Measurements from ENCODE around the gene TRRAP.

The TRRAP gene

DNA sequence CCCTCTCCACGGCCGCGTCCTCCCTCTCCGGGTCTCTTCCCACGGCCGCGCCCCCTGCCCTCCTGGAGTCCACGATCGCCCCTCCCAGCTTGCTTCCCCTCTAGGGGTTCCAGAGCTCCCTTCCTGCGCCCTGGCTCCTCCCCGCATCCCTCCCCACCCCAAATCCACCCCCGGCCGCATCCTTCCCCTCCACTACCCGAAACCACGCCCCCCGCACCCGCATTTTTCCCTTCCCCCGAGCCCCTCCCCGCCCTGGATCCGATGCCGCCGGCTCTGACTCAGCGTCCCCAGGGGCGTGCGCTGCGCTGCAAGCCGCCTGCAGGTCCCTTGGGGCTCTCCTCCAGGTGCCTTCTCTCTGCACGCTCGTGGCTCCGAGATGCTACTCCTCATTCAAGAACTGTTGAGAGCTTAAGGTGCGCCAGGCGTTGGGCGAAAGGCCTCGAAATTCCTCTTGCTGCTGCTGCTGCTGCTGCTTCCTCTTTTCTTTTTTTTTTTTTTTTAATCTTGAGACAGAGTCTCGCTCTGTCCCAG is 8.1 kb upstream of the TRRAP start (continued):
- TF ChIP-seq, protein P1, sequence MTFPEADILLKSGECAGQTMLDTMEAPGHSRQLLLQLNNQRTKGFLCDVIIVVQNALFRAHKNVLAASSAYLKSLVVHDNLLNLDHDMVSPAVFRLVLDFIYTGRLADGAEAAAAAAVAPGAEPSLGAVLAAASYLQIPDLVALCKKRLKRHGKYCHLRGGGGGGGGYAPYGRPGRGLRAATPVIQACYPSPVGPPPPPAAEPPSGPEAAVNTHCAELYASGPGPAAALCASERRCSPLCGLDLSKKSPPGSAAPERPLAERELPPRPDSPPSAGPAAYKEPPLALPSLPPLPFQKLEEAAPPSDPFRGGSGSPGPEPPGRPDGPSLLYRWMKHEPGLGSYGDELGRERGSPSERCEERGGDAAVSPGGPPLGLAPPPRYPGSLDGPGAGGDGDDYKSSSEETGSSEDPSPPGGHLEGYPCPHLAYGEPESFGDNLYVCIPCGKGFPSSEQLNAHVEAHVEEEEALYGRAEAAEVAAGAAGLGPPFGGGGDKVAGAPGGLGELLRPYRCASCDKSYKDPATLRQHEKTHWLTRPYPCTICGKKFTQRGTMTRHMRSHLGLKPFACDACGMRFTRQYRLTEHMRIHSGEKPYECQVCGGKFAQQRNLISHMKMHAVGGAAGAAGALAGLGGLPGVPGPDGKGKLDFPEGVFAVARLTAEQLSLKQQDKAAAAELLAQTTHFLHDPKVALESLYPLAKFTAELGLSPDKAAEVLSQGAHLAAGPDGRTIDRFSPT (tag by site-specific recombination; IDR thresholded peaks at IDR 0.05) = peak; percentile 22; the same call in 1 of the 2 replicates
- no peak for TF ChIP-seq ZNF777 (tag by site-specific recombination; IDR thresholded peaks at IDR 0.05; ENCODE audit: borderline replicate concordance)
- no peak for TF ChIP-seq HOXC10 (CRISPR knock-in tag; IDR thresholded peaks at IDR 0.05)
- no peak for TF ChIP-seq MYNN (tag by site-specific recombination; IDR thresholded peaks at IDR 0.05; ENCODE audit: borderline replicate concordance)
- TF ChIP-seq SP3 (tag by site-specific recombination; IDR thresholded peaks at IDR 0.05) = peak; percentile 65
- no peak for TF ChIP-seq ZNF488 (tag by site-specific recombination; IDR thresholded peaks at IDR 0.05)
- no peak for TF ChIP-seq ZNF155 (tag by site-specific recombination; IDR thresholded peaks at IDR 0.05)
- peak; percentile 55 for TF ChIP-seq OSR2 (tag by site-specific recombination; IDR thresholded peaks at IDR 0.05)
- TF ChIP-seq ZNF324 (tag by site-specific recombination; IDR thresholded peaks at IDR 0.05) = no peak
- no peak for TF ChIP-seq ZNF561 (tag by site-specific recombination; IDR thresholded peaks at IDR 0.05; ENCODE audit: borderline replicate concordance)
- 0 out of 2 replicates have a peak, but pooled peaks have one; percentile 53 for TF ChIP-seq ZNF362 (tag by site-specific recombination; IDR thresholded peaks at IDR 0.05)
- no peak for TF ChIP-seq ZNF654 (tag by site-specific recombination; IDR thresholded peaks at IDR 0.05; ENCODE audit: low read depth)
- TF ChIP-seq ZNF610 (tag by site-specific recombination; IDR thresholded peaks at IDR 0.05; ENCODE audit: borderline replicate concordance) = no peak
- TF ChIP-seq ZNF514 (tag by site-specific recombination; IDR thresholded peaks at IDR 0.05) = no peak
- no peak for TF ChIP-seq ZNF670 (tag by site-specific recombination; IDR thresholded peaks at IDR 0.05; ENCODE audit: low read depth)
- no peak for TF ChIP-seq PRDM4 (tag by site-specific recombination; IDR thresholded peaks at IDR 0.05)
- TF ChIP-seq ZNF211 (tag by site-specific recombination; IDR thresholded peaks at IDR 0.05; ENCODE audit: low read depth) = no peak
- peak; percentile 64 for TF ChIP-seq EGR2 (tag by site-specific recombination; IDR thresholded peaks at IDR 0.05; ENCODE audit: low read depth)
- no peak for TF ChIP-seq ZFP37 (tag by site-specific recombination; IDR thresholded peaks at IDR 0.05)
- TF ChIP-seq ZNF658 (tag by site-specific recombination; IDR thresholded peaks at IDR 0.05) = no peak
- TF ChIP-seq ZNF558 (tag by site-specific recombination; IDR thresholded peaks at IDR 0.05) = no peak
- TF ChIP-seq ZBTB21 (tag by site-specific recombination; IDR thresholded peaks at IDR 0.05) = no peak
- TF ChIP-seq, protein P2, sequence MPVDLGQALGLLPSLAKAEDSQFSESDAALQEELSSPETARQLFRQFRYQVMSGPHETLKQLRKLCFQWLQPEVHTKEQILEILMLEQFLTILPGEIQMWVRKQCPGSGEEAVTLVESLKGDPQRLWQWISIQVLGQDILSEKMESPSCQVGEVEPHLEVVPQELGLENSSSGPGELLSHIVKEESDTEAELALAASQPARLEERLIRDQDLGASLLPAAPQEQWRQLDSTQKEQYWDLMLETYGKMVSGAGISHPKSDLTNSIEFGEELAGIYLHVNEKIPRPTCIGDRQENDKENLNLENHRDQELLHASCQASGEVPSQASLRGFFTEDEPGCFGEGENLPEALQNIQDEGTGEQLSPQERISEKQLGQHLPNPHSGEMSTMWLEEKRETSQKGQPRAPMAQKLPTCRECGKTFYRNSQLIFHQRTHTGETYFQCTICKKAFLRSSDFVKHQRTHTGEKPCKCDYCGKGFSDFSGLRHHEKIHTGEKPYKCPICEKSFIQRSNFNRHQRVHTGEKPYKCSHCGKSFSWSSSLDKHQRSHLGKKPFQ (tag by site-specific recombination; IDR thresholded peaks at IDR 0.05) = no peak
- peak; percentile 58 for TF ChIP-seq KLF17 (tag by site-specific recombination; IDR thresholded peaks at IDR 0.05)
- TF ChIP-seq ZNF48 (tag by site-specific recombination; IDR thresholded peaks at IDR 0.05) = no peak
- no peak for TF ChIP-seq YY2 (tag by site-specific recombination; IDR thresholded peaks at IDR 0.05)
- TF ChIP-seq ZNF239 (tag by site-specific recombination; IDR thresholded peaks at IDR 0.05) = no peak
- TF ChIP-seq, protein P3, sequence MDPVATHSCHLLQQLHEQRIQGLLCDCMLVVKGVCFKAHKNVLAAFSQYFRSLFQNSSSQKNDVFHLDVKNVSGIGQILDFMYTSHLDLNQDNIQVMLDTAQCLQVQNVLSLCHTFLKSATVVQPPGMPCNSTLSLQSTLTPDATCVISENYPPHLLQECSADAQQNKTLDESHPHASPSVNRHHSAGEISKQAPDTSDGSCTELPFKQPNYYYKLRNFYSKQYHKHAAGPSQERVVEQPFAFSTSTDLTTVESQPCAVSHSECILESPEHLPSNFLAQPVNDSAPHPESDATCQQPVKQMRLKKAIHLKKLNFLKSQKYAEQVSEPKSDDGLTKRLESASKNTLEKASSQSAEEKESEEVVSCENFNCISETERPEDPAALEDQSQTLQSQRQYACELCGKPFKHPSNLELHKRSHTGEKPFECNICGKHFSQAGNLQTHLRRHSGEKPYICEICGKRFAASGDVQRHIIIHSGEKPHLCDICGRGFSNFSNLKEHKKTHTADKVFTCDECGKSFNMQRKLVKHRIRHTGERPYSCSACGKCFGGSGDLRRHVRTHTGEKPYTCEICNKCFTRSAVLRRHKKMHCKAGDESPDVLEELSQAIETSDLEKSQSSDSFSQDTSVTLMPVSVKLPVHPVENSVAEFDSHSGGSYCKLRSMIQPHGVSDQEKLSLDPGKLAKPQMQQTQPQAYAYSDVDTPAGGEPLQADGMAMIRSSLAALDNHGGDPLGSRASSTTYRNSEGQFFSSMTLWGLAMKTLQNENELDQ (tag by site-specific recombination; IDR thresholded peaks at IDR 0.05; ENCODE audit: low read depth) = no peak
- TF ChIP-seq ZNF555 (tag by site-specific recombination; conservative IDR thresholded peaks at IDR 0.05) = no peak
- TF ChIP-seq FEZF1 (tag by site-specific recombination; IDR thresholded peaks at IDR 0.05) = no peak

Data from HEK293 (cell line).